ENCODE data around the gene KIAA1755.

The KIAA1755 gene

DNA sequence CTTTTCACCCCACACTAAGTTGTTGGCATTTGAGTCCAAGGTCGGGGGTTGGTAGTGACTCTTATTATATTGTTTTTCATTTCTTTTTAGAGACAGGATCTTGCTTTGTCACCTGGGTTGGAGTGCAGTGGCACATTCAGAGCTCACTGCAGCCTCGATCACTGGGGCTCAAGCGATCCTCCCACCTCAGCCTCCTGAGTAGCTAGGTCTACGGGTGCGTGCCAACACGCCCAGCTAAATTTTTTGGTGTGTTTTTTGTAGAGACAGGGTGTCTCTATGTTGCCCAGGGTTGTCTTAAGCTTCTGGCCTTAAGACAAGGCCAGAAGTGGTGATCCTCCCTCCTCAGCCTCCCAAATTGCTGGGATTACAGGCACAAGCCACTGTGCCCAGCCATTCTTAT, 70.4 kb downstream of the KIAA1755 start:
- no peaks in the 10 kb centered on the region for H3K4me1 ChIP-seq (ENCODE audit: low read length)
- H3K9ac ChIP-seq (ENCODE audit: low read length): no peak overlapping the region
- no peak overlapping the region for H2AFZ ChIP-seq (ENCODE audit: low read depth, low read length)
- no peaks in the 10 kb centered on the region for H3K36me3 ChIP-seq (replicated peaks; ENCODE audit: low read depth, low read length)
- no peaks in the 10 kb centered on the region for H3K9me3 ChIP-seq (ENCODE audit: insufficient read depth, low read length)
- TF ChIP-seq, protein P1, sequence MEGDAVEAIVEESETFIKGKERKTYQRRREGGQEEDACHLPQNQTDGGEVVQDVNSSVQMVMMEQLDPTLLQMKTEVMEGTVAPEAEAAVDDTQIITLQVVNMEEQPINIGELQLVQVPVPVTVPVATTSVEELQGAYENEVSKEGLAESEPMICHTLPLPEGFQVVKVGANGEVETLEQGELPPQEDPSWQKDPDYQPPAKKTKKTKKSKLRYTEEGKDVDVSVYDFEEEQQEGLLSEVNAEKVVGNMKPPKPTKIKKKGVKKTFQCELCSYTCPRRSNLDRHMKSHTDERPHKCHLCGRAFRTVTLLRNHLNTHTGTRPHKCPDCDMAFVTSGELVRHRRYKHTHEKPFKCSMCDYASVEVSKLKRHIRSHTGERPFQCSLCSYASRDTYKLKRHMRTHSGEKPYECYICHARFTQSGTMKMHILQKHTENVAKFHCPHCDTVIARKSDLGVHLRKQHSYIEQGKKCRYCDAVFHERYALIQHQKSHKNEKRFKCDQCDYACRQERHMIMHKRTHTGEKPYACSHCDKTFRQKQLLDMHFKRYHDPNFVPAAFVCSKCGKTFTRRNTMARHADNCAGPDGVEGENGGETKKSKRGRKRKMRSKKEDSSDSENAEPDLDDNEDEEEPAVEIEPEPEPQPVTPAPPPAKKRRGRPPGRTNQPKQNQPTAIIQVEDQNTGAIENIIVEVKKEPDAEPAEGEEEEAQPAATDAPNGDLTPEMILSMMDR (IDR thresholded peaks at IDR 0.05; ENCODE audit: low read depth, low read length): no peak
- no peak for TF ChIP-seq EZH2phosphoT487 (IDR thresholded peaks at IDR 0.05; ENCODE audit: low read depth)
- no peak overlapping the region for H3K27ac ChIP-seq (ENCODE audit: low read length)
- H3K79me2 ChIP-seq (ENCODE audit: low read length): no peaks in the 10 kb centered on the region
- H3K27me3 ChIP-seq (ENCODE audit: low read depth, low read length): no peaks in the 10 kb centered on the region
- no peaks in the 10 kb centered on the region for H4K20me1 ChIP-seq (ENCODE audit: insufficient read depth, low read length)
- H3K4me2 ChIP-seq (ENCODE audit: low read length): no peak overlapping the region
- H3K4me3 ChIP-seq (ENCODE audit: low read length): no peak overlapping the region

DNA sequence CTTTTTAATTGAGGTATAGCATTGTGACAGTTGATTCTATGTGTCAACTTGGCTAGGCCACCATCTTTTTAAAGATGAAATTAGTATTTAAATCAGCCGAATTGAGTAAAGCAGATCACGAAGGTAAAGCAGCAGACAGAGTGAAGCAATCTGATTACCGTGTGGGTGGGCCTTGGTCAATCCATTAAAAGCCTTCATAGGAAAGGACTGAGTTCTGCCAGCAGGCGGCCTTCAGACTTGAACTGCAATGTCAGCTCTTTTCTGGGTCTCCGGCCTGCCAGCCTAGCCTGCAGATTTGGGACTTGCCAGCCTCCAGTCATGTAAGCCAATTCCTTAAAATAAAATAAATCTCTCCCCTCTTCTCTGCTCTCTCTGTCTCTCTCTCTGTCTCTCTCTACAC, 73.0 kb downstream of the KIAA1755 start:
- Histone ChIP-seq H3K36me3 (replicated peaks; ENCODE audit: low read depth, low read length) (no peaks in the 10 kb centered on the region), H3K4me2 (ENCODE audit: low read length) (no peak overlapping the region), H3K9me3 (ENCODE audit: insufficient read depth, low read length) (no peaks in the 10 kb centered on the region), H3K9ac (ENCODE audit: low read length) (no peak overlapping the region), H2AFZ (ENCODE audit: low read depth, low read length) (no peak overlapping the region), H3K27me3 (ENCODE audit: low read depth, low read length) (peaks cover 5% of the 10 kb centered on the region; the same call in 1 of the 2 replicates), H3K4me3 (ENCODE audit: low read length) (no peak overlapping the region), H4K20me1 (ENCODE audit: insufficient read depth, low read length) (no peaks in the 10 kb centered on the region), H3K4me1 (ENCODE audit: low read length) (no peaks in the 10 kb centered on the region), H3K27ac (ENCODE audit: low read length) (no peak overlapping the region), H3K79me2 (ENCODE audit: low read length) (no peaks in the 10 kb centered on the region)
- TF ChIP-seq EZH2phosphoT487 (IDR thresholded peaks at IDR 0.05; ENCODE audit: low read depth): no peak
- TF ChIP-seq, protein P1 (IDR thresholded peaks at IDR 0.05; ENCODE audit: low read depth, low read length): no peak

DNA sequence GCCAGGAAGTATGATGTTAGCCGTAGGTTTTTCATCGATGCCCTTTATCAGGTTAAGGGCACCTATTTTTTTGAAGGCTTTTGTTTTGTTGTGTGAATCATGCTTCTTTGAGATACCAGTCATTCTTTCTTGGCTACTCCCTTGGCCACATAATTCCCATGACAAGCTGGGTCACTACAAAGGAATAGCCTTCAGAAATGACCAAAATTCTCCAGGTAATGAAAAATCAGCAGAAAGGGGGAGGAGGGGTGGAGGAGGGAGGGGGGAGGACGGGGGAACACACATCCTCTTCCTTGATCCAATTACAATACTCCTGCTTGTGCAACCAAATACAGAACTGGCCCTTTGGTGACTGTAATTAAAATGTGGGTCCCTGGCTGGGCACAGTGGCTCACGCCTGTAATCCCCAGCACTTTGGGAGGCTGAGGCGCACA, 73.7 kb downstream of the KIAA1755 start:
- H3K27ac ChIP-seq (ENCODE audit: low read length): no peak overlapping the region
- H3K9ac ChIP-seq (ENCODE audit: low read length): no peak overlapping the region
- H3K4me2 ChIP-seq (ENCODE audit: low read length): no peak overlapping the region
- H3K4me1 ChIP-seq (ENCODE audit: low read length): peaks cover 4% of the 10 kb centered on the region
- peaks cover 9% of the 10 kb centered on the region; the same call in 1 of the 2 replicates for H3K27me3 ChIP-seq (ENCODE audit: low read depth, low read length)
- H3K36me3 ChIP-seq (replicated peaks; ENCODE audit: low read depth, low read length): no peaks in the 10 kb centered on the region
- H4K20me1 ChIP-seq (ENCODE audit: insufficient read depth, low read length): no peaks in the 10 kb centered on the region
- H2AFZ ChIP-seq (ENCODE audit: low read depth, low read length): no peak overlapping the region
- H3K4me3 ChIP-seq (ENCODE audit: low read length): no peak overlapping the region
- no peaks in the 10 kb centered on the region for H3K9me3 ChIP-seq (ENCODE audit: insufficient read depth, low read length)
- H3K79me2 ChIP-seq (ENCODE audit: low read length): no peaks in the 10 kb centered on the region
- TF ChIP-seq, protein P1 (IDR thresholded peaks at IDR 0.05; ENCODE audit: low read depth, low read length): no peak
- TF ChIP-seq EZH2phosphoT487 (IDR thresholded peaks at IDR 0.05; ENCODE audit: low read depth): no peak

DNA sequence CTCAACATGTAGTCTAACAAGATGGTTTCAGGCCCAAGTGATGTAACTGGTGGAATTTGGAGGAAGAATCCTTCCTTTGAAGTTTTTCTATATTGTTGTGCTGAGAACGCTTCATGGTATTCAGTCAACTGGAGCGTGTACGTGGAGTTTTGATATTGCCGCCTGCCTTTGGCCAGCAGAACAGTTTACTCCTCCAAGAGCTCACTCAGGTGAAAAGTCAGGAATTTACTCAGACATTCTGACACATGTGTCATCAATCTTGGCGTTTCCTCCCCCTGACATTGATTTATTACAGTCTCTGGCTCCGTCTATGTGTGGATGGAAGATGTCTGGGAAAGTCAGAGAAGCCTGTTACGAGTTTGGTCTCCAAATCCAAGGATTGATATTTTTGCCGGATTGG, 76.4 kb downstream of the KIAA1755 start:
- H3K9me3 ChIP-seq (ENCODE audit: insufficient read depth, low read length): no peaks in the 10 kb centered on the region
- H2AFZ ChIP-seq (ENCODE audit: low read depth, low read length): no peak overlapping the region
- no peak overlapping the region for H3K4me3 ChIP-seq (ENCODE audit: low read length)
- no peaks in the 10 kb centered on the region for H3K79me2 ChIP-seq (ENCODE audit: low read length)
- peaks cover 17% of the 10 kb centered on the region for H3K4me1 ChIP-seq (ENCODE audit: low read length)
- no peaks in the 10 kb centered on the region for H4K20me1 ChIP-seq (ENCODE audit: insufficient read depth, low read length)
- TF ChIP-seq EZH2phosphoT487 (IDR thresholded peaks at IDR 0.05; ENCODE audit: low read depth): no peak
- TF ChIP-seq, protein P1 (IDR thresholded peaks at IDR 0.05; ENCODE audit: low read depth, low read length): no peak
- H3K27me3 ChIP-seq (ENCODE audit: low read depth, low read length): peaks cover 9% of the 10 kb centered on the region; the same call in 1 of the 2 replicates
- H3K27ac ChIP-seq (ENCODE audit: low read length): no peak overlapping the region
- no peaks in the 10 kb centered on the region for H3K36me3 ChIP-seq (replicated peaks; ENCODE audit: low read depth, low read length)
- no peak overlapping the region for H3K4me2 ChIP-seq (ENCODE audit: low read length)
- no peak overlapping the region for H3K9ac ChIP-seq (ENCODE audit: low read length)
